H1 (cell line): ENCODE measurements around the gene LAIR2. TPM values are rescaled to one million over a fixed set of nuclear protein-coding genes. Genes with fewer than 3 reads are reported as not detected.

ENCODE experiments used
- CTCF ChIA-PET: fragments of 300-600 bp; sonication (Branson Sonifier 250); formaldehyde crosslinking; loops from one replicate; lab custom pipeline; 2021; ENCODE audit not compliant: partially characterized antibody; lab: Charles Lee
- POLR2A ChIA-PET: fragments of 300-600 bp; sonication (Branson Sonifier 250); formaldehyde crosslinking; loops from one replicate; lab custom pipeline; 2021; ENCODE audit warnings: inconsistent platforms; ENCODE audit not compliant: partially characterized antibody; lab: Charles Lee
- DNase-seq, 2 experiments: peaks; one replicate each; pipeline versions ENCODE4 v3.0.0 to v3.0.0-alpha.2; 2010 to 2022; ENCODE audit warnings: low spot score in 2 of 2, low read depth in 1 of 2, mixed read lengths in 1 of 2
- FAIRE-seq: peaks from 2 replicates; lab custom pipeline; 2011; peaks lifted over from hg19 to GRCh38; lab: Jason Lieb, UNC
- H2AFZ ChIP-seq: 2 replicates; pipeline ENCODE4 v1.8.1; 2012; ENCODE audit warnings: low read length, inconsistent platforms
- H2AK5ac ChIP-seq: 2 replicates; pipeline ENCODE4 v1.6.1; 2013; ENCODE audit warnings: low read depth, low read length
- H2BK120ac ChIP-seq: replicated peaks from 2 replicates; pipeline ENCODE3; 2013; ENCODE audit warnings: low read depth, low read length, inconsistent platforms
- H2BK12ac ChIP-seq: 2 replicates; pipeline ENCODE4 v1.6.1; 2013; ENCODE audit warnings: low read depth, low read length
- H2BK15ac ChIP-seq: 2 replicates; pipeline ENCODE4 v1.6.1; 2013; ENCODE audit warnings: low read length
- H2BK20ac ChIP-seq: 2 replicates; pipeline ENCODE4 v1.6.1; 2013; ENCODE audit warnings: low read length
- H2BK5ac ChIP-seq: 2 replicates; pipeline ENCODE4 v1.6.1; 2013; ENCODE audit warnings: low read depth, low read length
- H3K14ac ChIP-seq: 2 replicates; pipeline ENCODE4 v1.6.1; 2013; ENCODE audit warnings: inconsistent platforms; ENCODE audit not compliant: insufficient read length
- H3K18ac ChIP-seq: 2 replicates; pipeline ENCODE4 v1.6.1; 2013; ENCODE audit warnings: low read length; ENCODE audit errors: extremely low read depth
- H3K23ac ChIP-seq: 2 replicates; pipeline ENCODE4 v1.6.1; 2013; ENCODE audit warnings: inconsistent platforms; ENCODE audit not compliant: insufficient read length
- H3K23me2 ChIP-seq: 2 replicates; pipeline ENCODE4 v1.6.1; 2013; ENCODE audit warnings: low read depth, low read length
- H3K27ac ChIP-seq: 2 replicates; pipeline ENCODE4 v1.6.1; 2011; ENCODE audit warnings: low read depth, low read length, inconsistent platforms
- H3K27me3 ChIP-seq, 4 experiments: replicated peaks in 1 of 4; 1 replicate in 1 of 4; 2 replicates in 3 of 4; pipeline versions ENCODE4 v1.6.1 to v1.8.1; 2011 to 2013; ENCODE audit warnings: low read length in 3 of 4, mild to moderate bottlenecking in 3 of 4, inconsistent platforms in 2 of 4, mixed read lengths in 2 of 4, moderate library complexity in 1 of 4; ENCODE audit not compliant: control insufficient read depth in 3 of 4, insufficient read depth in 3 of 4; ENCODE audit errors: extremely low read depth in 1 of 4
- H3K36me3 ChIP-seq, 4 experiments: 2 replicates each; pipeline versions ENCODE4 v1.6.1 to v1.8.1; 2011 to 2013; ENCODE audit warnings: mild to moderate bottlenecking in 4 of 4, low read length in 3 of 4, moderate library complexity in 2 of 4, control low read depth in 1 of 4, inconsistent platforms in 1 of 4; ENCODE audit not compliant: insufficient read depth in 4 of 4, control insufficient read depth in 2 of 4
- H3K4ac ChIP-seq: replicated peaks from 2 replicates; pipeline ENCODE3; 2013; ENCODE audit warnings: low read length, low read depth, mixed read lengths, inconsistent platforms; ENCODE audit not compliant: insufficient read length
- H3K4me1 ChIP-seq, 4 experiments: replicated peaks in 1 of 4; 1 replicate in 1 of 4; 2 replicates in 3 of 4; pipeline versions ENCODE4 v1.6.1 to v1.8.1; 2011 to 2013; ENCODE audit warnings: low read length in 3 of 4, inconsistent platforms in 2 of 4, mixed read lengths in 1 of 4; ENCODE audit not compliant: insufficient read depth in 4 of 4, control insufficient read depth in 3 of 4
- H3K4me2 ChIP-seq, 2 experiments: 2 replicates each; pipeline versions ENCODE4 v1.6.1 to v1.8.1; 2011 to 2013; ENCODE audit warnings: low read depth in 2 of 2, low read length in 2 of 2, control low read depth in 1 of 2, inconsistent platforms in 1 of 2, mild to moderate bottlenecking in 1 of 2; ENCODE audit not compliant: insufficient read depth in 1 of 2
- H3K4me3 ChIP-seq, 4 experiments: fragments of 200-600, 300-600 bp in 1 of 4; sonication (generic), shearing (Covaris generic), sonication (Bioruptor Twin) in 1 of 4; 2 replicates each; pipeline versions ENCODE4 v1.5.1 to v1.8.1; 2011 to 2016; ENCODE audit warnings: low read length in 4 of 4, low read depth in 3 of 4, control low read depth in 2 of 4, inconsistent platforms in 2 of 4, mild to moderate bottlenecking in 2 of 4, mixed read lengths in 1 of 4, moderate library complexity in 1 of 4; ENCODE audit not compliant: insufficient read depth in 2 of 4; ENCODE audit errors: extremely low read depth in 1 of 4
- H3K56ac ChIP-seq: replicated peaks from 2 replicates; pipeline ENCODE3; 2013; ENCODE audit warnings: low read depth, mild to moderate bottlenecking, mixed read lengths, low read length, inconsistent platforms; ENCODE audit not compliant: insufficient read length
- H3K79me1 ChIP-seq: 2 replicates; pipeline ENCODE4 v1.6.1; 2013; ENCODE audit warnings: low read depth, low read length, control low read depth
- H3K79me2 ChIP-seq, 2 experiments: 2 replicates each; pipeline versions ENCODE4 v1.6.1 to v1.8.1; 2012 to 2013; ENCODE audit warnings: low read length in 2 of 2, mild to moderate bottlenecking in 2 of 2, inconsistent platforms in 1 of 2; ENCODE audit not compliant: insufficient read depth in 2 of 2, control insufficient read depth in 1 of 2
- H3K9ac ChIP-seq, 4 experiments: replicated peaks in 1 of 4; 1 replicate in 1 of 4; 2 replicates in 3 of 4; pipeline versions ENCODE4 v1.6.1 to v1.8.1; 2011 to 2013; ENCODE audit warnings: low read depth in 3 of 4, low read length in 3 of 4, control low read depth in 2 of 4, mild to moderate bottlenecking in 2 of 4, moderate library complexity in 2 of 4, inconsistent platforms in 1 of 4; ENCODE audit errors: extremely low read depth in 1 of 4
- H3K9me3 ChIP-seq, 2 experiments: 2 replicates each; pipeline versions ENCODE4 v1.6.1 to v1.8.1; 2012 to 2013; ENCODE audit warnings: mild to moderate bottlenecking in 2 of 2, moderate library complexity in 2 of 2, control low read depth in 1 of 2, inconsistent platforms in 1 of 2, low read depth in 1 of 2, low read length in 1 of 2, mixed read lengths in 1 of 2; ENCODE audit not compliant: insufficient read depth in 2 of 2
- H4K20me1 ChIP-seq, 2 experiments: replicated peaks in 1 of 2; 2 replicates each; pipeline versions ENCODE3 to v1.8.1; 2011 to 2013; ENCODE audit warnings: inconsistent platforms in 2 of 2, low read length in 2 of 2, mild to moderate bottlenecking in 1 of 2; ENCODE audit not compliant: insufficient read depth in 2 of 2, control insufficient read depth in 1 of 2
- H4K5ac ChIP-seq: 2 replicates; pipeline ENCODE4 v1.6.1; 2013; ENCODE audit warnings: low read length, low read depth, mixed read lengths, inconsistent platforms; ENCODE audit not compliant: insufficient read length
- H4K8ac ChIP-seq: 2 replicates; pipeline ENCODE4 v1.8.0; 2013; ENCODE audit warnings: mild to moderate bottlenecking, moderate library complexity, low read length, inconsistent platforms; ENCODE audit not compliant: insufficient read depth; ENCODE audit errors: extremely low read depth
- H4K91ac ChIP-seq: replicated peaks from 2 replicates; pipeline ENCODE3; 2013; ENCODE audit warnings: low read length, mixed read lengths, inconsistent platforms; ENCODE audit not compliant: insufficient read length
- CHD1 ChIP-seq: IDR thresholded peaks from 2 replicates; pipeline ENCODE4 v1.6.1; 2012; ENCODE audit warnings: low read depth, low read length, improper control_type of control experiment
- CTCF ChIP-seq, 3 experiments: IDR thresholded peaks; 1 replicate in 2 of 3; 2 replicates in 1 of 3; pipeline versions ENCODE4 v1.5.1 to v1.6.1; 2011; ENCODE audit warnings: low read length in 3 of 3, mild to moderate bottlenecking in 3 of 3, inconsistent platforms in 2 of 3, low read depth in 1 of 3, moderate library complexity in 1 of 3; ENCODE audit not compliant: insufficient read depth in 1 of 3; ENCODE audit errors: control extremely low read depth in 1 of 3
- KDM4A ChIP-seq: IDR thresholded peaks from one replicate; pipeline ENCODE4 v1.7.1; 2012; ENCODE audit warnings: low read depth, mild to moderate bottlenecking, moderate library complexity, low read length, inconsistent platforms; ENCODE audit not compliant: severe bottlenecking
- NRF1 ChIP-seq: IDR thresholded peaks from 2 replicates; pipeline ENCODE4 v1.6.1; 2011; ENCODE audit warnings: mild to moderate bottlenecking, low read depth, low read length, improper control_type of control experiment
- POLR2A ChIP-seq, 2 experiments: IDR thresholded peaks; 1 replicate in 1 of 2; 2 replicates in 1 of 2; pipeline ENCODE4 v1.6.1; 2011; ENCODE audit warnings: low read depth in 2 of 2, low read length in 2 of 2, mild to moderate bottlenecking in 2 of 2; ENCODE audit errors: control extremely low read depth in 1 of 2
- SP2 ChIP-seq: IDR thresholded peaks from 2 replicates; pipeline ENCODE4 v1.6.1; 2012; ENCODE audit warnings: mild to moderate bottlenecking, low read length, inconsistent platforms
- SUZ12 ChIP-seq: fragments of 200-600 bp; sonication (generic); IDR thresholded peaks from 2 replicates; pipeline ENCODE4 v1.6.1; 2012; ENCODE audit warnings: mild to moderate bottlenecking, inconsistent platforms, low read length, moderate library complexity, mixed read lengths
- TAF1 ChIP-seq: IDR thresholded peaks from 2 replicates; pipeline ENCODE4 v1.6.1; 2011; ENCODE audit warnings: mild to moderate bottlenecking, low read depth, low read length
- WGBS, 2 experiments: shearing (Covaris generic) in 1 of 2; methylation state at CpG; one replicate each; pipeline versions ENCODE4 v1.1.6 to v1.1.7; 2013 to 2015; ENCODE audit warnings: low lambda C conversion rate in 2 of 2, mixed read lengths in 2 of 2, inconsistent platforms in 1 of 2, low coverage in 1 of 2, missing lambda C conversion rate in 1 of 2; ENCODE audit not compliant: insufficient replicate concordance in 2 of 2, insufficient coverage in 1 of 2, insufficient read length in 1 of 2; ENCODE audit errors: extremely low coverage in 1 of 2, missing lambda C conversion rate in 1 of 2; 5-methylcytosine and 5-hydroxymethylcytosine counted together
- polyA plus RNA-seq, 7 experiments: library from polyadenylated mRNA; depleted of rRNA in 3 of 7; stranded (reverse) in 5 of 7; unstranded in 2 of 7; fragments of >200 nt in 5 of 7; fragments of 200-250 nt in 2 of 7; gene quantifications; 1 replicate in 5 of 7; 2 replicates in 1 of 7; 4 replicates in 1 of 7; pipeline versions ENCODE4 v1.2.1 to v1.2.3, GENCODE V29; 2011 to 2013; ENCODE audit warnings: missing spikeins in 2 of 7, mixed read lengths in 2 of 7
- total RNA-seq: library from RNA; stranded (reverse); fragmentation: NEBNext Ultra II Directional; extraction: Animal tissue kit (Norgen Biotek cat#: 25700); gene quantifications from 2 replicates; pipeline ENCODE4 v1.2.1, GENCODE V29; 2021
- TF ChIP-seq, protein P1 (sequence below): IDR thresholded peaks from 2 replicates; pipeline ENCODE4 v1.6.1; 2012; ENCODE audit warnings: inconsistent platforms

Gene LAIR2
- total and polyA plus RNA-seq, 2 of the 8 experiments (the other 6 are each of a cell fraction or from before 2014, with no cell fraction given) = not detected

- no peak overlapping the region for H2BK12ac ChIP-seq
- no peak overlapping the region for H2BK15ac ChIP-seq
- H3K18ac ChIP-seq = no peak overlapping the region
- H3K9me3 ChIP-seq = peaks cover 51 to 78% of the 10 kb centered on the region in 2 experiments
- no peaks in the 10 kb centered on the region for H3K27me3 ChIP-seq
- H2AFZ ChIP-seq = no peak overlapping the region
- no peak overlapping the region for H3K4me2 ChIP-seq
- H2BK20ac ChIP-seq = no peak overlapping the region
- no peaks in the 10 kb centered on the region for H3K4me1 ChIP-seq
- H3K79me2 ChIP-seq = no peaks in the 10 kb centered on the region
- H4K8ac ChIP-seq = no peak overlapping the region
- no peaks in the 10 kb centered on the region for H3K79me1 ChIP-seq
- H2BK120ac ChIP-seq = no peak overlapping the region
- no peak overlapping the region for H2BK5ac ChIP-seq
- H3K56ac ChIP-seq = no peak overlapping the region
- WGBS, 2 experiments = 38% methylated on average over 3 of the region's 3 CpGs; no CpG with 5 or more reads in 1 of the 2 experiments
- CTCF ChIA-PET = interaction anchor here (1.0 kb wide), 1 partner anchor 41 kb away, joined by 3 read pairs; no protein-coding TSS in a partner anchor
- DNase-seq = no peak
- H3K36me3 ChIP-seq = no peaks in the 10 kb centered on the region
- no peak overlapping the region for H2AK5ac ChIP-seq
- no peak overlapping the region for H3K9ac ChIP-seq
- H4K91ac ChIP-seq = no peak overlapping the region
- no peak overlapping the region for H3K27ac ChIP-seq
- TF ChIP-seq POLR2A (IDR thresholded peaks at IDR 0.05; ENCODE audit: control extremely low read depth in 1 of 2, low read depth in 2 of 2, low read length in 2 of 2) (no peak), CHD1 (no peak), CTCF (IDR thresholded peaks at IDR 0.05; ENCODE audit: control extremely low read depth in 1 of 3, insufficient read depth in 1 of 3, low read depth in 1 of 3, low read length in 3 of 3) (no peak), SP2 (no peak), TAF1 (no peak), KDM4A (no peak), SUZ12 (no peak), NRF1 (no peak)
- TF ChIP-seq, protein P1, sequence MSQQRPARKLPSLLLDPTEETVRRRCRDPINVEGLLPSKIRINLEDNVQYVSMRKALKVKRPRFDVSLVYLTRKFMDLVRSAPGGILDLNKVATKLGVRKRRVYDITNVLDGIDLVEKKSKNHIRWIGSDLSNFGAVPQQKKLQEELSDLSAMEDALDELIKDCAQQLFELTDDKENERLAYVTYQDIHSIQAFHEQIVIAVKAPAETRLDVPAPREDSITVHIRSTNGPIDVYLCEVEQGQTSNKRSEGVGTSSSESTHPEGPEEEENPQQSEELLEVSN = no peak
- H3K4me3 ChIP-seq = no peak overlapping the region
- POLR2A ChIA-PET = no interaction called here
- no peaks in the 10 kb centered on the region for H4K20me1 ChIP-seq
- H3K4ac ChIP-seq = no peak overlapping the region
- no peak overlapping the region for H3K23ac ChIP-seq
- H4K5ac ChIP-seq = no peak overlapping the region
- H3K14ac ChIP-seq = no peak overlapping the region
- H3K23me2 ChIP-seq = no peaks in the 10 kb centered on the region
- FAIRE-seq = no peak
Measured at GRCh38 chr19:54515156-54515555, 12.5 kb downstream of the LAIR2 start.
